CD1c-positive myeloid dendritic cell (primary cell): Measurements from ENCODE around the gene TMEM125.

Source experiments
- DNase-seq: peaks from one replicate; pipeline ENCODE4 v3.0.0-alpha.2; 2016; ENCODE audit errors: extremely low spot score

Gene TMEM125

GRCh38 chr1:43269627-43270375 is at the start of gene TMEM125:
Gene TMEM125 (plus strand): TSS chr1:43269983. CDS start chr1:43272723, 2,740 bp downstream.
- DNase-seq = no peak

GRCh38 chr1:43220905-43221778 is 48.6 kb upstream of the TMEM125 start:
- DNase-seq = peak; percentile 52

- no peak for DNase-seq
Measured at GRCh38 chr1:43221797-43222196, 48.0 kb upstream of the TMEM125 start.

DNA sequence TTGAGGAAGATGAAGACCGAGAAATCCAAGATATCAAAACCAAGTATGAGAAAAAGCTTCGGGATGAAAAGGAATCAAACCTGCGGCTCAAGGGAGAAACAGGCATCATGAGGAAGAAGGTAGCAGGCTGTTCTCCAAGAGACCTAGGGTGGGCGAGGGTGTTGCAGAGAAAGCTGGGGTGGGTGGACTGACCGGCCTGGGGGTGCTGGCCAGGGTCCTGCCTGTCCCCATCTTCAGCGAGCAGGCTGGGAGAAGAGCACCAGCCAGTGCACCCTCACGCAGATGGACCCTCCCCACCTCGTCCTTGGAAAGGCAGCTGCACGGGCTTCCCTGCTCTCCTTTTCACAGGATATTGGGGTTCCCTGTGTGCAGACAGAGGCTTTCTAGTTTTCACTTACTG is 46.9 kb upstream of the TMEM125 start:
- no peak for DNase-seq

DNA sequence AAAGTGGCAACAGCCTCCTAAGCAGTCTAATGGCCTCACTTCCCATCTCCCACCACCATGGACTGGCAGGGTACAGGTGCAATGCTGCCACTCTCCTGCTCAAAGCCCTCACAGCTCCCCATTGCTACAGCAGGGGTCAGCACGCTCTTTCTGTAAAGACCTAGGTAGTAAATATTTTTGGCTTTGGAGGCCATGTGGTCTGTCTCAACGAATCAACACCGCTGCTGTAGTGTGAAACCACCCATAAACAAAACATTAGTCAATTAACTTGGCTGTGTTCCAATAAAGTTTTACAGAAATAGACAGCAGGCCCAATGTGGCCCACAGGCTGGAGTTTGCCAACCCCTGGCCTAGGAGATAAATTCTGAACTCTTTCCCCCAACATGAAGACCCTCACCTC is 44.6 kb upstream of the TMEM125 start:
- DNase-seq = no peak

GRCh38 chr1:43227143-43227764 is 42.5 kb upstream of the TMEM125 start:
- DNase-seq = peak; percentile 80

GRCh38 chr1:43229826-43230780 is 39.7 kb upstream of the TMEM125 start:
- no peak for DNase-seq

GRCh38 chr1:43232074-43232473 is 37.7 kb upstream of the TMEM125 start:
- no peak for DNase-seq

- DNase-seq = no peak
Measured at GRCh38 chr1:43232482-43232881, 37.3 kb upstream of the TMEM125 start.

DNA sequence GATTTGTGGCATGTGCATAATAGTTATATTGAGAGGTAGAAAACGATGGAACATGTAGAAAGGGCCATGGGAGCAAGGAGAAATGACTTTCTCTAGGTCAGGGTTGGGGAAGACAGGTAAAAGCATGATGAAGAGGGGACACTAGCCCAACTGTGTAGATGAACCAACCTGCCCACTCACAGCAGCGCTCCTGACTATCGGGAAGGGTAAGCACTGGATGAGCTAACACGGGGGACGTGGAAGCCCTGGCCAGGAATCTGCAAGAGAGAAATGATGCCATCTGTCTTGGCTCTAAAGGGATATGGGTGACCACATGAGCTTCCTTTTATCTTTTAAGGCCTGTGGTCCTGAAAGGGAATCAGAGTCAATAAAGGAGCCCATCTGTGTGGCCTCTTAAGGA is 36.2 kb upstream of the TMEM125 start:
- no peak for DNase-seq

GRCh38 chr1:43234267-43234666 is 35.5 kb upstream of the TMEM125 start:
- no peak for DNase-seq

GRCh38 chr1:43235040-43235439 is 34.7 kb upstream of the TMEM125 start:
- DNase-seq = no peak

DNA sequence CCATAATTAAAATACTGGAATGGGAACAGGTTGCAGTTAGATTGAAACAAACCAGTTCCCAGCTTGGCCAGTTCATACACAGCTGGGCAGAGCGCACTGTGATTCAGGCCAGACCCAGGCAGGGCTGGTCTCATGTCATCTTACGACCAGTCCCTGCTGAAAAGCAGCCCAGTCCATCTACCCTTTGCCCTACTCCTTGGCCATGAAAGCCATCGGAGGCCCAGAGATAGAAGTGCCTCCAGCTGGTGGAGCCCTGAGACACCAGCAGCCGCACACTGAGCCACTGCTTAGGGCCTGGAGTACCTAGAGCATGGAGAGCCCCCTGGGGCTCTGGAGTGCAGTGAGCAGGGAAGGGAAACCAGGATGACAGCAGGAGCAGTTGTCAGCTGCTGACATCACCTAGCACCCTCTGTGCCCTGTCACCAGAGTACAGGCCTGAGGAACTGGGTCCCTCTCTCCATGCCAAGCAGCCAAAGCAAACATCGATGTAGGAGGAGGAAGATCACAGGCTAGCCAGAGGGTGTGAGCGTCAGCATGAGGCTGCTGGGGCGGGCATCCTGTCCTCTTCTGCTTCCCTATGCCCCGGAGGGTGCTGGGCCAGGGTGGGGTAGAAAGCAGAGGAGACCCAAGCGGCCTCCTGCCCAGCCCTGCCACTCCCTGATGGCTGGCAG is 34.2 kb upstream of the TMEM125 start:
- DNase-seq = no peak

DNA sequence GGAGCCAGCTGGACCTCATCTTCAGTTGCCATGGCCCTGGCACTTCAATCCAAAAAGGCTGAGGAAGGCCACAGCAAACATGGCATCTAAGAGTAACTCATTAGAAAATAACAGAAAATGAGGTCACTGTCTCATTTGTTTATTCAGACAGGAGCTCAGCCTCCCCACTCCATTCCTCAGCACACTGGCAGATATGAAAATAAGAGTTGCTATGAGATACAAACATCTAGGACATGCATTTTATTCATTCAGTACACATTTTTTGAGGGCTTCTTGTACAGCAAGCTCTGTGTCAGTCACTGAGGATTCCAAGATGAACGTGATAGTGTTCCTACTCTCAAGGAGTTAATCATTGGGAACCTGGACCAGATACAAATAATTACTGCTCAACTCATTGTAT is 32.7 kb upstream of the TMEM125 start:
- no peak for DNase-seq

DNA sequence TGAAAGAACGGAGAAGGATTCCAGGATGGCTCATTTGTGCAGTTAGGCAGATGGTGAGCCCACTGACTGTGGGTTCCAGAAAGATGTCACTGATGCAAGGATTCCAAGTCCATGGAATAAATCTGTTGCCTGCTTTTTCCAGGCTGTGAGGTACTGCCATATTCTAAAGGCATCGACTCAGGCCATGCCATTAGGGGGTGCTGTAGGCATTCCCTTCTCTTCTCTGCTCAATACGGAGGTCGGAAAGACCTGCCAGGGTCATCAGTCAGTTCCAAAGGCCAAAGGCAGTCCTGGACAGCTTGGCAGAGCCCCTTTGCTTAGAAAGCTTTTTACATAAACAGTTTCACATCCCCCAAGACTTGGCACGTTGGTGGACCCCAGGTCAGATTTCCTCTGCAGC is 31.7 kb upstream of the TMEM125 start:
- peak; percentile 59 for DNase-seq

GRCh38 chr1:43238991-43239469 is 30.8 kb upstream of the TMEM125 start:
- DNase-seq = no peak

DNA sequence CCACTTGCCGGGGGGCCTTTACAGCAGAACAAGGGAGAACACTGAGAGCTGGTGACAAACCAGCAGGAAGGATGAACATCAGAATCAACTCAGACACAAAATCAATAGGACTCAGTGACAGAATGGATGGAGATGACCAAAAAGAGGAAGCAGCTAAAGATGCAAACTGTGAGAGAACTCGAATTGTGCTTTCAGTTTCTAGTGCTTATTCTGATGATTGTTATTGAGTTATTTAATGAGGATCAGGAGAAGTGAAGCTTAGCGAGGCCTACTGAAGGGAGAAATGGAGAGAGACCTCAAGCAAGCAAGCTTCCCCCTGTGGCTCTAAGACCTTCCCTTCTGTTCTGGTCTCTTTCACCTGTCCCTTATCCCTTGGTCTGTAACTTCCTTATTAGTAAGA is 30.3 kb upstream of the TMEM125 start:
- peak; percentile 30 for DNase-seq

GRCh38 chr1:43241413-43241836 is 28.4 kb upstream of the TMEM125 start:
- DNase-seq = no peak

GRCh38 chr1:43243299-43243698 is 26.5 kb upstream of the TMEM125 start:
- no peak for DNase-seq

GRCh38 chr1:43246466-43247213 is 23.1 kb upstream of the TMEM125 start:
- DNase-seq = no peak
